OCI-LY1 (cell line): ENCODE results near the gene ENTPD2.

Source experiments
- H2AFZ ChIP-seq: fragments of 200-600 bp; sonication (generic), shearing (Covaris generic); 2 replicates; pipeline ENCODE4 v1.6.0; 2014; ENCODE audit warnings: antibody characterized with exemption, mild to moderate bottlenecking, low read length
- H3F3A ChIP-seq: fragments of 200-600 bp; sonication (generic), shearing (Covaris generic); 2 replicates; pipeline ENCODE4 v1.6.0; 2014; ENCODE audit warnings: mild to moderate bottlenecking, antibody characterized with exemption, low read length, moderate library complexity; ENCODE audit not compliant: insufficient read depth
- H3K27ac ChIP-seq: fragments of 200-600 bp; sonication (generic); 2 replicates; pipeline ENCODE4 v1.5.1; 2014; ENCODE audit warnings: low read length, mixed run types, mild to moderate bottlenecking, low read depth; ENCODE audit not compliant: poor library complexity, severe bottlenecking
- H3K27me3 ChIP-seq: fragments of 200-600 bp; sonication (generic); 2 replicates; pipeline ENCODE4 v1.6.0; 2014; ENCODE audit warnings: antibody characterized with exemption, mild to moderate bottlenecking, low read length, moderate library complexity; ENCODE audit not compliant: insufficient read depth
- H3K36me3 ChIP-seq: fragments of 200-600 bp; sonication (generic); 2 replicates; pipeline ENCODE4 v1.6.1; 2014; ENCODE audit warnings: mild to moderate bottlenecking, antibody characterized with exemption, low read length, moderate library complexity, mixed read lengths; ENCODE audit not compliant: insufficient read depth
- H3K4me1 ChIP-seq: fragments of 200-600 bp; sonication (generic); 2 replicates; pipeline ENCODE4 v1.5.1; 2014; ENCODE audit warnings: mild to moderate bottlenecking, low read length, moderate library complexity; ENCODE audit not compliant: insufficient read depth, severe bottlenecking
- H3K4me2 ChIP-seq: fragments of 200-600 bp; sonication (generic), shearing (Covaris generic); 2 replicates; pipeline ENCODE4 v1.6.1; 2014; ENCODE audit warnings: low read length
- H3K4me3 ChIP-seq: fragments of 200-600 bp; sonication (generic); 2 replicates; pipeline ENCODE4 v1.5.1; 2014; ENCODE audit warnings: low read length, low read depth, mild to moderate bottlenecking, mixed read lengths; ENCODE audit not compliant: poor library complexity, severe bottlenecking
- H3K79me2 ChIP-seq: fragments of 200-600 bp; shearing (Covaris generic); 2 replicates; pipeline ENCODE4 v1.6.1; 2016; ENCODE audit warnings: mixed run types, low read length, mixed read lengths; ENCODE audit not compliant: insufficient read depth
- H3K9ac ChIP-seq: fragments of 200-600 bp; sonication (generic), shearing (Covaris generic); 2 replicates; pipeline ENCODE4 v1.6.1; 2014; ENCODE audit warnings: mild to moderate bottlenecking, low read length, mixed read lengths
- H3K9me2 ChIP-seq: fragments of 200-600 bp; sonication (generic), shearing (Covaris generic); 2 replicates; pipeline ENCODE4 v1.6.1; 2014; ENCODE audit warnings: low read depth, mild to moderate bottlenecking, low read length, mixed read lengths
- H3K9me3 ChIP-seq: fragments of 200-600 bp; shearing (Covaris generic); 2 replicates; pipeline ENCODE4 v1.6.1; 2014; ENCODE audit warnings: low read length, mixed read lengths
- H4K20me1 ChIP-seq: fragments of 200-600 bp; sonication (generic), shearing (Covaris generic); 2 replicates; pipeline ENCODE4 v1.6.0; 2016; ENCODE audit warnings: mild to moderate bottlenecking, low read length; ENCODE audit not compliant: insufficient read depth
- CTCF ChIP-seq: fragments of 200-600 bp; sonication (generic), shearing (Covaris generic); IDR thresholded peaks from 2 replicates; pipeline ENCODE4 v1.5.1; 2017; ENCODE audit warnings: mild to moderate bottlenecking, antibody characterized with exemption, low read length, moderate library complexity, mixed read lengths
- EZH2 ChIP-seq: fragments of 200-600 bp; sonication (generic), shearing (Covaris generic); IDR thresholded peaks from 2 replicates; pipeline ENCODE4 v1.8.0; 2017; ENCODE audit warnings: borderline replicate concordance, mixed run types, mild to moderate bottlenecking, antibody characterized with exemption, low read length, moderate library complexity, mixed read lengths

Gene ENTPD2

GRCh38 chr9:137038916-137039315 is 14.9 kb downstream of the ENTPD2 start:
- Histone ChIP-seq H3K9me3 (no peaks in the 10 kb centered on the region), H3K36me3 (no peaks in the 10 kb centered on the region), H3K27ac (no peak overlapping the region), H2AFZ (no peak overlapping the region), H3K9me2 (no peaks in the 10 kb centered on the region), H3K4me1 (no peaks in the 10 kb centered on the region), H3K4me2 (no peak overlapping the region), H3K4me3 (no peak overlapping the region), H3K27me3 (peaks cover 16% of the 10 kb centered on the region; the same call in 1 of the 2 replicates), H3K79me2 (no peaks in the 10 kb centered on the region), H4K20me1 (no peaks in the 10 kb centered on the region), H3F3A (no peaks in the 10 kb centered on the region), H3K9ac (no peak overlapping the region)
- TF ChIP-seq CTCF, result no peak
- TF ChIP-seq EZH2, result no peak

- no peaks in the 10 kb centered on the region for H4K20me1 ChIP-seq
- no peaks in the 10 kb centered on the region for H3K79me2 ChIP-seq
- no peak overlapping the region for H2AFZ ChIP-seq
- no peaks in the 10 kb centered on the region for H3K36me3 ChIP-seq
- no peaks in the 10 kb centered on the region for H3K9me2 ChIP-seq
- H3K4me2 ChIP-seq, result no peak overlapping the region
- H3K27me3 ChIP-seq, result peaks cover 11% of the 10 kb centered on the region; the same call in 1 of the 2 replicates
- no peak for TF ChIP-seq CTCF
- no peak for TF ChIP-seq EZH2
- H3K4me3 ChIP-seq, result no peak overlapping the region
- H3K9me3 ChIP-seq, result no peaks in the 10 kb centered on the region
- H3K9ac ChIP-seq, result no peak overlapping the region
- H3K27ac ChIP-seq, result no peak overlapping the region
- no peaks in the 10 kb centered on the region for H3F3A ChIP-seq
- no peaks in the 10 kb centered on the region for H3K4me1 ChIP-seq
Measured at GRCh38 chr9:137037483-137037882, 16.4 kb downstream of the ENTPD2 start.

- H3K9me3 ChIP-seq, result no peaks in the 10 kb centered on the region
Measured at GRCh38 chr9:137037035-137037434, 16.8 kb downstream of the ENTPD2 start.

More at GRCh38 chr9:137037035-137037434, 16.8 kb downstream of the ENTPD2 start:
- Histone ChIP-seq H3K79me2 (no peaks in the 10 kb centered on the region), H3K27me3 (peaks cover 11% of the 10 kb centered on the region; the same call in 1 of the 2 replicates), H3K4me2 (no peak overlapping the region), H3K4me1 (no peaks in the 10 kb centered on the region), H3K4me3 (no peak overlapping the region), H3K9ac (no peak overlapping the region), H4K20me1 (no peaks in the 10 kb centered on the region), H3K9me2 (no peaks in the 10 kb centered on the region), H2AFZ (no peak overlapping the region), H3K27ac (no peak overlapping the region), H3F3A (no peaks in the 10 kb centered on the region), H3K36me3 (no peaks in the 10 kb centered on the region)
- no peak for TF ChIP-seq CTCF
- TF ChIP-seq EZH2, result no peak
